GM12801 (cell line): ENCODE measurements around the gene HRH4.

Experiments used
- TF ChIP-seq, protein P1 (sequence below): IDR thresholded peaks from one replicate; pipeline ENCODE4 v1.5.1; 2011; ENCODE audit warnings: control low read depth; ENCODE audit not compliant: insufficient read length; ENCODE audit errors: extremely low read depth

HRH4 gene

DNA sequence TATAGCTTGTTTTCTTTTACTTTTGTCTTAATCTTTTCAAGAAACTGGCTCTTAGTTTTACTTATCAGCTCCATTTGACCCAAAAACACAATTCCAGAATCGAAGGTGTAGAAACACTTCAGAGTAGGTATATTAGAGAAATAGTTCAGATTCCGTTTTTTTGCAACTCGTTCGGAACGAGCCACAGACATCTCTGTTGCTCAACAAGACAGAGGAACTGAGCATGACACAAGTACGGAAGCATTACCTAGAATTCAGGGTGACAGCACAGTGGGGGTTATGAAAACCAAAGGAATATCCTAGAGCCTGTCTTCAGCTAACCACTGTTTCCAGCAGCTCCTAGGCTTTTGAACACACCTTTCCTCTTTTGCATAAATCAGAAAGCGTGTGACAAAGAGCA lies 5.0 kb downstream of the HRH4 start:
- TF ChIP-seq, protein P1, sequence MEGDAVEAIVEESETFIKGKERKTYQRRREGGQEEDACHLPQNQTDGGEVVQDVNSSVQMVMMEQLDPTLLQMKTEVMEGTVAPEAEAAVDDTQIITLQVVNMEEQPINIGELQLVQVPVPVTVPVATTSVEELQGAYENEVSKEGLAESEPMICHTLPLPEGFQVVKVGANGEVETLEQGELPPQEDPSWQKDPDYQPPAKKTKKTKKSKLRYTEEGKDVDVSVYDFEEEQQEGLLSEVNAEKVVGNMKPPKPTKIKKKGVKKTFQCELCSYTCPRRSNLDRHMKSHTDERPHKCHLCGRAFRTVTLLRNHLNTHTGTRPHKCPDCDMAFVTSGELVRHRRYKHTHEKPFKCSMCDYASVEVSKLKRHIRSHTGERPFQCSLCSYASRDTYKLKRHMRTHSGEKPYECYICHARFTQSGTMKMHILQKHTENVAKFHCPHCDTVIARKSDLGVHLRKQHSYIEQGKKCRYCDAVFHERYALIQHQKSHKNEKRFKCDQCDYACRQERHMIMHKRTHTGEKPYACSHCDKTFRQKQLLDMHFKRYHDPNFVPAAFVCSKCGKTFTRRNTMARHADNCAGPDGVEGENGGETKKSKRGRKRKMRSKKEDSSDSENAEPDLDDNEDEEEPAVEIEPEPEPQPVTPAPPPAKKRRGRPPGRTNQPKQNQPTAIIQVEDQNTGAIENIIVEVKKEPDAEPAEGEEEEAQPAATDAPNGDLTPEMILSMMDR: no peak

DNA sequence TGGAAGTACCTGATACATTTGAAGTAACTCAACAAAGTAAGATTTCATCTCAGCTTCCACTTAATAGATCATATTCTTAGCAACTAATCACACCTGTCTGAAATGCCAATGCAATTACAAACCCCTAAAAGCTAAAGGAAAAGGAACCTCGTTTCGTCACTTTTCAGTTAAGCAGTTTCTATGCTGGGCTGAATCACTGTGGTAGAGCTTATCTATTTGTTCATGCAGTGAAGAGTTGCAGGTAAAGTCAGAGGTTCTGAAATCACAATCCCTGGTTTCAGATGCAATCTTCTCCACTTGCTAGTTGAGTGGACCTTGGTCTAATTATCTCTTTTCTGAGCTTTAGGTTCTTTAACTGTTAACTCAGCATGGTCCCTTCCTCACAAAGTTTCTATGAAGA lies 6.3 kb downstream of the HRH4 start:
- TF ChIP-seq, protein P1: no peak

DNA sequence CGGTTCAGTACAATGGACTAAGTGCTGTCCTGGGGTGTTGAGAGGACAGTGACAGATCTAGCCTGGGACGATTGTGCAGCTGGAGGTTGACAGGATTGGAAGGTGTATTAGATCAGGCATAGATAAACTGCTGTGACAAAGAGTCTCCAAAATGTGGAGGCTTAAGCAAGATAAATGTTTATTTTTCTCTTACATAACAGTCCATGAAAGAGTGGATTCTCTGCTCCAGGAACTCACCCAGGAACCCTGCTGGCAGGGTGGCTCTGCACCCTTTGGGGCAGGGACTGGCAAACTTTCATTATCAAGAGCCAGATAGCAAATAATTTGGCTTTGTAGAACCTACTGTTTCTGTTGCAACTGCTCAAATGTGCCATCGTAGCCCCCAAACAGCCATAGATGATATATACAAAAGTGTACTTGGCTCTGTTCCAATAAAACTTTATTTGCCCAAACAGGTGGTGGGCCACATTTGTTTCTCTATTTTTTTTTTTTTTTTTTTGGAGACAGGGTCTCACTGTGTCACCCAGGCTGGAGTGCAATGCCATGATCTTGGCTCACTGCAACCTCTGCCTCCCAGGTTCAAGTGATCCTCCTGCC lies 9.7 kb downstream of the HRH4 start:
- TF ChIP-seq, protein P1: no peak

DNA sequence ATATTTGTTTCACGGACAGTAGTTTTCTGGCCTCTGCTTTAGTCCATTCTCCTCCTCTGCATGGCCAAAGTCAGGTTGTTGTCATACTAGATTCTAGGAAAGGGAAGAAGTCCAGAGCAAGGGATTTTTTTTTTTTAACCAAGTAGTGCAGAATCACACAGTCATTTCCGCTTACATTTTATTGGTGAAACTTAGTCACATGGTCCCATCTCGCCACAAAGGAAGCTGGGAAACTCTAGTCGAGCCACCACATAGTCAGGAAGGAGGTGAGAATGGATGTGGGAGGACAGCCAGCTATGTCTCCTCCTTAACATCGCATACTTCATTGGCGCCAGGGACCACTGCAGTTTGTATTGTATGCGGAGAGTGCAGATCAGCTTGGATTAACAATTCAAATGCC lies 10.4 kb downstream of the HRH4 start:
- TF ChIP-seq, protein P1: no peak

DNA sequence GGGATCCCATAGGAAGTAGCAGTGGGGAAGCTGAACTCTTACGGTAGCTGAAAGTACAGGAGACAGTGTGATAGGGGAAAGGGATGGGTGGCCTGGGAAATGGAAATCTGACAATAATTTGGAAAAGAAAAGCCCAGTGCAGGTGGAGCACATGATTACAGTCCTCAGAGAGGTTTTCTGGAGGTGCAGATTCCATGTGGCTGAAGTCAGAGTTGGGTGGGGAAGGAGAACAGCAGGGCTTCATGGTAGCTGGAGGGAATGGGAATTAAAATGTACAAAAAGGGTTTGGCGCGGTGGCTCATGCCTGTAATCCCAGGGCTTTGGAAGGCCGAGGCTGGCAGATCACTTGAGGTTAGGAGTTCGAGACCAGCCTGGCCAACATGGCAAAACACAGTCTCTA lies 12.2 kb downstream of the HRH4 start:
- TF ChIP-seq, protein P1: no peak

DNA sequence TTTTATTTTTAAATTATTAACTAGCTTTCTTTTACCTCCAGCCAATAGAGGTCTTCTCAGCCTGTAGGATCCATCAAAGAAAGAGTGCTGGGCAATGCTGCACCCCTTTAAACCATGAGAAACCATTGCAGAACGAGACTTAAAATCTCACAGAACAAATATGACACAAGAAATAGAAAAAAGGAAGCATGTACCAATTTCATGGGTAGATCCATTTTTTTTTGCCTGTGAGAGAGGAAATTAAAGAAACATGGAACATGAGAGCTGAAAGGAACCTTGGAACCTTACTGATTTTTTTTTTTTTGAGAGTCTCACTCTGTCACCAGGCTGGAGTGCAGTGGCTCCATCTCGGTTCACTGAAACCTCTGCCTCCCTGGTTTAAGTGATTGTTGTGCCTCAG lies 14.0 kb downstream of the HRH4 start:
- TF ChIP-seq, protein P1: no peak

DNA sequence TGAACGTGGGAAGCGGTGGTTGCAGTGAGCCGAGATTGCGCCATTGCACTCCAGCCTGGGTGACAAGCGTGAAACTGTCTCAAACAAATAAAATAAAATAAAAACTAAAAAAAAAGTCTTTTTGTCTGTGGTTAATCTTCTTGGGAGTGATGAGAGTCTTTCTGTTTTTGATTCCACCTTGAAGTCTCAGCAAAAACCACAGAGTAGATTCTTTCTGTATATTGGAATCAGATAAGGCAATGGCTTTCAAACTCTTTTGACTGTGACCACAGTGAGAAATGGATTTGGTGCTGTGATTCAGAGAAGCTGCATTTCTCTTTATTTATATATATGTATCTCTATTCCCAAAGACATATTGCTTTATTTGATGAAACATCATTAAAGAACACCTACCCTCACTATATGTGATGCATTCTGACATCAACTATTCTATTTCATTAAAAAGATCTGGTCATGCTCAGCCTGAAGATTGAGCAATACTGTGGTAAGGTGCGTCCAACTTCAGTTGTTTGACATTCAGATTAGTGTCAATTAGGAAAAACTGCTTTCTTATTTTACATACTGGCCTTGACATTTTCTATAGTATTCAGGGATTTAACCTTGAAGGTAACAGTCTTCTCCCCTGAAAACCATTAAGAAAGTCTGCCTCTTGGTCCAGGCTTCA lies 15.6 kb downstream of the HRH4 start:
- TF ChIP-seq, protein P1: no peak
